Measurements from ENCODE around the gene THSD7A. TPM values are rescaled to one million over a fixed set of nuclear protein-coding genes. Genes with fewer than 3 reads are reported as not detected.

Gene THSD7A
- total RNA-seq, 4 donors from 2014 or later: 3.9 to 12.3 (median 5.9) TPM

DNA sequence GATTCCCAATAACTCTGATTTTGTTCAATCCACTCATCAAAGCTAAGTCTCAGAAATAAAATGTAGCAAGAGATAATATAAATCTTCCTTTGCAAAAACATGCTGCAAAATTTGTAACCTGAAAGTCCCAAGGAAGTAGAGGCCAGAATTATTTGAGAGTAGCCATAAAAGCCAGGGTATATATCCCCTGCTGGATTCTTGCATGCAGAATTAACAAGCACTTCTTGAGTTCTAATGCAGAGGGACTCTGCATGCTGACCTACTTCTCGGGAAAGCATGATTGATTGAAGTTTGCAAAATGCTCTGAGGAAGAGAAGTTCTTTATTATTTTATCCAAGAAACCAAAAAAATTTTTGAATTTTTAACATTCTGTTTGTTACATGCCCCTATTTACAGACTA, 121.6 kb downstream of the THSD7A start:
- TF ChIP-seq, protein P1, sequence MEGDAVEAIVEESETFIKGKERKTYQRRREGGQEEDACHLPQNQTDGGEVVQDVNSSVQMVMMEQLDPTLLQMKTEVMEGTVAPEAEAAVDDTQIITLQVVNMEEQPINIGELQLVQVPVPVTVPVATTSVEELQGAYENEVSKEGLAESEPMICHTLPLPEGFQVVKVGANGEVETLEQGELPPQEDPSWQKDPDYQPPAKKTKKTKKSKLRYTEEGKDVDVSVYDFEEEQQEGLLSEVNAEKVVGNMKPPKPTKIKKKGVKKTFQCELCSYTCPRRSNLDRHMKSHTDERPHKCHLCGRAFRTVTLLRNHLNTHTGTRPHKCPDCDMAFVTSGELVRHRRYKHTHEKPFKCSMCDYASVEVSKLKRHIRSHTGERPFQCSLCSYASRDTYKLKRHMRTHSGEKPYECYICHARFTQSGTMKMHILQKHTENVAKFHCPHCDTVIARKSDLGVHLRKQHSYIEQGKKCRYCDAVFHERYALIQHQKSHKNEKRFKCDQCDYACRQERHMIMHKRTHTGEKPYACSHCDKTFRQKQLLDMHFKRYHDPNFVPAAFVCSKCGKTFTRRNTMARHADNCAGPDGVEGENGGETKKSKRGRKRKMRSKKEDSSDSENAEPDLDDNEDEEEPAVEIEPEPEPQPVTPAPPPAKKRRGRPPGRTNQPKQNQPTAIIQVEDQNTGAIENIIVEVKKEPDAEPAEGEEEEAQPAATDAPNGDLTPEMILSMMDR (IDR thresholded peaks at IDR 0.05): no peak
- DNase-seq (ENCODE audit: low spot score): no peak

DNA sequence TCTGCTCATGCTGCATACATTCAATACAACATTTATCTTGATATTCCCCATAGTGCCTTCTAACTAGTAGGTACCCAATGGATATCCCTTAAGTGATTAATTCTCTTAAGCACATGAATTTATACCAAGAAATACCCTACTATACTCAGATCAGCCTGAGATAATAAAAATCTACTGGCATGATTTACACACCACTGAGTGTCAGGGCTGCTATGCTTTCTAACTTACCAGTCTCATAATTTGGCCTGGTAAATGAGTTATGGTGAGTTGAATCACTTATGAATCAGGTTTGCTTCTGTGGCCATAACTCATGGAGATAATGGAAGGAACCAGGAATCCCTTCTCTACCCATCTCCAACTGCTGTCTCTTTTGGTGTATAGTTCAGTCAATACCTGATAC, 122.8 kb downstream of the THSD7A start:
- TF ChIP-seq, protein P1 (IDR thresholded peaks at IDR 0.05): no peak
- ATAC-seq (ENCODE audit: low FRiP score) (no peak), DNase-seq (ENCODE audit: low spot score) (no peak)

More for the DNA sequence above, 121.6 kb downstream of the THSD7A start:
- ATAC-seq (ENCODE audit: low FRiP score): no peak

DNA sequence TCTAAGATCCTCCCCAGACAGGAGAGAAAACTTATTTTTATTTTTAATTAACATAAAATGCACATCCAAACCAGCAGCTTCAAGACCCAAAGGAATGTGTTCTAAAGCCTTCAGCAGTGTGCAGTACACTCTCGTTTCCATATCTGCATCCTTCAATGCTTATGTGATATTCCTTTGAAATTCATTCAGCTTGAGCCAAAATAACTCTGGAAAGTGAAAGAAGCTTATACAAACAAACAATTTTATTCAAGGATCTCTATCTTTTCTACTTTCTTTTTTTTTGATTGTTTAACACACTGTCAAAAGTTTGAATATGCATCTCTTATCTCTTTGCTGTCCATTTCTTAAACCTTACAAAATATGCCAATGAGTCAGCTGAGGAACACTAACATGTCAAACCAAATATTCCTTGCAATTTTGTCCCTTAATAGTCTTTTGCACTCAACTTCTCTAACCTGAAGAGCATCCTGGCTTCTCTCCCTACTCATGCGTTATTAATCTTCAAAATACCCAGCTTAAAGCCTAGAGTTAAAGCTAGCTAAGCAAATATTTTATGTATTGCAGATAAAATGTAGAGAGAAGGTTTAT, 124.3 kb downstream of the THSD7A start:
- TF ChIP-seq, protein P1 (IDR thresholded peaks at IDR 0.05): no peak
- ATAC-seq (ENCODE audit: low FRiP score) (no peak), DNase-seq (ENCODE audit: low spot score) (no peak)

DNA sequence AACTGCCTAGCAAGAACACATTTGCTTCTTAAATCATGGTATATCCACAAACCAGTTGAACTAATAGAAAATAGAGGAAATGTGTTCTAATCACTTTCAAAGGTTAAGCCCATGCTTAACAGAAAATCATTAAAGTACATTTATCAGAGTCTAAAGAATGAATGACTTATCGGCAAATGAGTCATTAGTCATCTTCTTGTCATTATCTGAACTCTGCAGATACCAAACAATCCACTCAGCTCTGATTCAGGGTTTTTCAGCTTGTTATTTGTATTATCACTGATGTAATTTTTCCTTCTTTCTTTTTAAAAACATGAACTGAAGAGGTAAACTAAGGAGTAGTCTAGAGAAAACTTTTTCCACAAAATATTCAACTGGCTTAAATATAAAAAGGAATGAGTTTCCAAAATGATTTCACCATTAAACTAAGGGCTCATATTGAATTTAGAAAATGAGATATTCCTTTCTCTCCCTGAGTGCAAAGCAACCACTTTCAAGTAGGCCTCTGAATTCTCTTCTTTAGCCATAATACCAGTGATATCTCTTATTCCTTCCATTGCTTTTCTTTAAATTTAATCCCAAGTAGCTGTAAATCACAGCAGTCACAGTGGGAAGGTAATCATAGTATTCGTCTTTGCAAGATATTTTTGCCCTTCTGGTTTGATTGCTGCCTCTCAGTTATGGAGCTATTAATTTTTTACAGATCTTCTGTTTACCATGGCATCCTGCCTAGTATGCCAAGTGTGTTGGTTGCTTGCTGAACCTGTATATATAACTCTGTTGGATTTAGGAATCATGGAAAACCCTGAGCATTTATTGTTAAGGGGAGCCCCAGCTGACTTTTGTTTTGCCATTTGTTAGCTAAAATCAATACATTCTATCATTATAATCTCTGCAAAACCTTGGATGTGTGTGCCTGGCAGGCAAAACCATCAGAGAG, 125.1 kb downstream of the THSD7A start:
- DNase-seq (ENCODE audit: low spot score): no peak
- TF ChIP-seq, protein P1 (IDR thresholded peaks at IDR 0.05): no peak
- no peak for ATAC-seq (ENCODE audit: low FRiP score)

DNA sequence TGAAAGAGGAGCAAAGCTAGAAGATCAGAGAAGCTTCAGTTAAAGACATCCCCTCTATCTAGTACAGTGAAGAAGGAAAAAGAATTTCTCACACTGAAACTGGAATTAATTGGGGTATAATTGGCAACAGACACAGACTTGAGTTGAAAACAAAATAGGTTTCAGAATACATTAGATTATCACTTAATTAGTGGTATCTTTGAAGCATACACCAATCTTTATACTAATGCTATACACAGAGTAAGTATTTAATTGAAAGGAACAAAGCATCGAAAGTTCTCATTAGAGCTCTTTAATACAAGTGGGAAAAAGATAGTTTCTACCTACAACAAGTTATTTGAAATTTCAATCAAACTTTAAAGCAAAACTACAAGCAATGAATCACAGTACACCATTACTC, 128.2 kb downstream of the THSD7A start:
- ATAC-seq (ENCODE audit: low FRiP score) (no peak), DNase-seq (ENCODE audit: low spot score) (no peak)
- TF ChIP-seq, protein P1 (IDR thresholded peaks at IDR 0.05): no peak

DNA sequence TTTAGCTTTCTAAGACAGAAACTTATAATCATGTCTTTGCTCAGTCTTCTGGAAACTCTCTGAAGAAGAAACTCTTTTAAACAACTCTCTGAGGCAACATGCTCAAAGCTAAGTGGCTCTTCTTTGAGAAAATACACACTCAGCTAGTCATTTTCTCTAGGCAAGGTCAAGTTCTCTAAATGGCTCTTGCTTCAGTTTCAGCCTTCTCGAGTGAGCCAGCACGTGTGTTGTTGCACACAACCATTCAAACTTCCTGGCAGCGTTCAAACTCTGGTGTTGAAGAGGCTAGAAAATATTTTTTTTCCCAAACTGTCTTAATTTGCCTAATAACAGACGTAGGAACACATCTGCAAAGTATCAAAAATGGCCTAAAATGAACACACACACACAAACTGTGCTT, 129.1 kb downstream of the THSD7A start:
- ATAC-seq (ENCODE audit: low FRiP score) (no peak), DNase-seq (ENCODE audit: low spot score) (no peak)
- TF ChIP-seq, protein P1 (IDR thresholded peaks at IDR 0.05): no peak
